GM19397 (cell line): ENCODE results near the gene GRID1.

Source experiments
- ATAC-seq: cut with Tn5 transposase; IDR thresholded peaks from one replicate; pipeline ENCODE4 v1.9.1; 2021; ENCODE audit warnings: mild to moderate bottlenecking, moderate library complexity; ENCODE audit not compliant: unreplicated experiment

GRID1 gene

GRCh38 chr10:85600026-85600743, 766.4 kb downstream of the GRID1 start:
- ATAC-seq, result no peak

GRCh38 chr10:85599081-85599480, 767.5 kb downstream of the GRID1 start:
- ATAC-seq, result no peak

- no peak for ATAC-seq
These were observed 767.9 kb downstream of the GRID1 start for GRCh38 chr10:85598646-85599045.

GRCh38 chr10:85597006-85597405, 769.6 kb downstream of the GRID1 start:
- no peak for ATAC-seq

GRCh38 chr10:85596389-85596788, 770.2 kb downstream of the GRID1 start:
- no peak for ATAC-seq

- no peak for ATAC-seq
These were observed 772.4 kb downstream of the GRID1 start for GRCh38 chr10:85594239-85594638.

- ATAC-seq, result no peak
These were observed 773.3 kb downstream of the GRID1 start for GRCh38 chr10:85593226-85593772.

GRCh38 chr10:85581371-85581770, 785.2 kb downstream of the GRID1 start:
- no peak for ATAC-seq

GRCh38 chr10:85580585-85580984, 786.0 kb downstream of the GRID1 start:
- no peak for ATAC-seq

- no peak for ATAC-seq
These were observed 787.7 kb downstream of the GRID1 start for GRCh38 chr10:85578860-85579259.

- ATAC-seq, result no peak
These were observed 791.2 kb downstream of the GRID1 start for GRCh38 chr10:85575441-85575840.

- no peak for ATAC-seq
These were observed 795.7 kb downstream of the GRID1 start for GRCh38 chr10:85570871-85571270.

- no peak for ATAC-seq
These were observed 801.2 kb downstream of the GRID1 start for GRCh38 chr10:85565381-85565780.

- ATAC-seq, result no peak
These were observed 808.1 kb downstream of the GRID1 start for GRCh38 chr10:85558533-85558932.

GRCh38 chr10:85557706-85558105, 808.9 kb downstream of the GRID1 start:
- no peak for ATAC-seq

GRCh38 chr10:85557077-85557476, 809.5 kb downstream of the GRID1 start:
- ATAC-seq, result no peak
